RPMI7951 (cell line): ENCODE data around the gene COPG2. TPM values are rescaled to one million over a fixed set of nuclear protein-coding genes. Genes with fewer than 3 reads are reported as not detected.
"Not testable (repeated sequence)": the region's sequence is repeated elsewhere in the genome, so short reads cannot be mapped to it uniquely, and the experiment has no call there.

Source experiments
- DNase-seq: peaks from one replicate; pipeline ENCODE4 v3.0.0-alpha.2; 2012; ENCODE audit warnings: low read depth
- total RNA-seq: library from RNA; depleted of rRNA; stranded (reverse); fragments of >200 nt; shearing (Covaris generic); gene quantifications from 2 replicates; pipeline ENCODE4 v1.2.3, GENCODE V29; 2014; rRNA removed

COPG2 gene
- 38.9 and 39.3 TPM in 2 replicates for total RNA-seq

- peak; percentile 85 for DNase-seq
Measured at GRCh38 chr7:130668258-130669084, at the start of gene COPG2. TSS of gene COPG2 (minus strand) at chr7:130668748. CDS start at chr7:130668668, 80 bp downstream.

DNA sequence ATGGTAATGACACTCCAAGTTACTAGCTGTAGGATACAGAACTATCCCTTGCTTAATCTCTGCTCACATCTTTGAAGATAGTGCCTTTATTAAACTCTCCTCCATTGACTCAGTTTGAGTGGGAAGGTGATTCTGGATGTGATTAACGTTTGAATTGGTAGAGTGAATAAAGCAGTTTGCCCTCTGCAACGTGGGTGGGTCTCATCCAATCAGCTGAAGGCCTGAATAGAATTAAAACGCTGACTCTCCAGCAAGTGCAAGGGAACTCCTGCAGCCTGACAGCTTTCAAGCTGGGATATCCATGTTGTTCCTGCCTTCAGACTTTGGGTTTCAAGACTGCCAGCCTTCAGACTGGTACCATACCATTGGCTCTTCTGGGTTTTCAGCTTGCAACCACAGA, 43.9 kb upstream of the COPG2 start:
- no peak for DNase-seq

DNA sequence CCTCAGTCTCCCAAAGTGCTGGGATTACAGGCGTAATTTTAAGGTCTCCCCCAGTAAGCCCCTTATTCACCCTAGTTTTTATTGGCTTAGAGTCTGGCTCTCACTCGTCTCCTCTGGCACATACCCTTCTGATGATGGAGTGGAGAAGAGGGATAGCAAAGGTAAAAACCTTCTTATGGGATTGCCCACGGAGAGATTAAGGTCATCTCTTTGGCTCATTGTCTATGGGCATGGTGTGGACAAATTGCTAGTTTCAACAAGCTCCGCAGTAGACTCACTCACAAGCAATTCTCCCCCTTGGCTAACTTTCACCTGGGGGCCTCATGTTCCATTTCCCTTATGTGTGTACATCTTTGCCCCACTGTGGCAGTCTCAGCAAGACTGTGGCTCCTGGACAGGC, 40.2 kb upstream of the COPG2 start:
- no peak for DNase-seq

DNA sequence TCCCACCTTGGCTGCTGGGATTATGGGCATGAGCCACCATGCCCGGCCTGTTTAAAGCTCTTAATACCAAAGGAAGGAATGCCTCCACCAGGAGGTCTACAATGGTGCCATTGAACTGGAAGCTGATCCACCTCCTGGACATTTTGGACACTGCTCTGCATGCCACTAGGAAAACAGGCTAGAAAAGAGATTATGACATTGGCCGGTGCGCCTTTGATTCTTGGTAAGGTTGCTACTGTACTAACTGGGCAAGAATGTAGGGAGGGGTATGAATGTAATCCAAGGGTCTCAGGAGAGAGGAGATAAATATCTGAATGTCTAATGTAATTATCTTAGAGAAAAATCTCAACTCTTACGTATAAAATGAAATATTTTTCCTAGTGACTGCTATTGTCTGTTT, 39.5 kb upstream of the COPG2 start:
- no peak for DNase-seq

GRCh38 chr7:130703851-130704250, 35.3 kb upstream of the COPG2 start:
- no peak for DNase-seq

- no peak for DNase-seq
Measured at GRCh38 chr7:130701650-130702049, 33.1 kb upstream of the COPG2 start.

DNA sequence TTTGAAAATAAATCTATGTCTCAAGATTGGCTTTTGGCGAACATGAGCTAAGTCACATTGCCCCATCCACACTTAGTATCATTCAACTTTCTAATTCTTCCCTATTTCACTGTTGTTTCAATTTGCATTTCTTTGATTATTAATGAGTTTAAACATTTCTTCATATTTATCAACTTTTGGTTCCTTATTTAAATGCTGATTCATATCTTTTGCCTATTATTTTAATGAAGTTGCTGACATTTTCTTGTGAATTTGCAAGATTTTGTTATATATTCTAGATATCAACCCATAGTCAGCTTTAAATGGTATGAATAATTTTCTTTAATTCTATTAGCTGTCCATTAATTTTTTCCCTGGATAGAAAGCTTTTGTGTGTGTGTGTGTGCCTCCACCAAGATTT, 32.2 kb upstream of the COPG2 start:
- DNase-seq = no peak

GRCh38 chr7:130699686-130700085, 31.1 kb upstream of the COPG2 start:
- peak; percentile 13 for DNase-seq

DNA sequence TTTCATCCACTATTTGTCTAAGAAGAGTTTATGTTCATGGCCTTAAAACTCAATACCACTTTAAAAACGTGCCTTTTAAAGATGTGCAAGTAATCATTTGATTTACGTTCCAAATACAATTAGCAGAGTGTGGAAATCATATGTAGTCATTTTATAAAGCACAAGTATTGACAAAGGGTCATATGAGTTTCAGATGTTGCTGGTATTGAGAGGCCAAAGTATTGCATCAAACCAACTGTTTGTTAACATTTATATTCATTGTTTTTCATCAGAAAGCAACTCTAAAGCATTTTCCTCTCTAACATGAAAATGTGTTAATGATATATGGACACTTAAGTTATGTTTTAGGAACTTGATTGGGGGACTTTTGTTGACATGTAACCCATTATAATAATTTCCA, 29.3 kb upstream of the COPG2 start:
- DNase-seq = no peak

- DNase-seq = peak; percentile 57
Measured at GRCh38 chr7:130695840-130696239, 27.3 kb upstream of the COPG2 start.

GRCh38 chr7:130692396-130692795, 23.8 kb upstream of the COPG2 start:
- not testable (repeated sequence) for DNase-seq

- no peak for DNase-seq
Measured at GRCh38 chr7:130689683-130690082, 21.1 kb upstream of the COPG2 start.

- no peak for DNase-seq
Measured at GRCh38 chr7:130683026-130683425, 14.5 kb upstream of the COPG2 start.

- DNase-seq = no peak
Measured at GRCh38 chr7:130674456-130674855, 5.9 kb upstream of the COPG2 start.

DNA sequence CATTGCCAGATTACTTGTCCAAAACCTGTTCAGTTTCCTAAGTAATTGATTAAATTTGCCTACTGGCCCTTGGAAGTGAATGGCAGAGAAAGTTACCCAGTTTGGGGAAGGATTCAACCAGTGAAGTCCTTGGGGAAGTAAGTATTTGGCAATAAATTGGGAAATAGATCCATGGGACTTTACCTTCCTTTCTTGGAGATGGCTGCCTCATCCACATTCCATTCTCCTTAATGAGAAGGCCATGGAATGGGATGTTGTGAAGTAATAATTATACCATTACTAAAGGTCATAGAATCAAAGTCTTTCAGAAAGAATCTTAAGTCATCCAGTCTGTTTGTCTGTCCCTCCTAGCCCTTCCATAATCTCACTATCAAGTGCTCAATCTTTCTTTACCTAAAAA, 4.5 kb upstream of the COPG2 start:
- no peak for DNase-seq

- peak; percentile 8 for DNase-seq
Measured at GRCh38 chr7:130672146-130672545, 3.6 kb upstream of the COPG2 start.

DNA sequence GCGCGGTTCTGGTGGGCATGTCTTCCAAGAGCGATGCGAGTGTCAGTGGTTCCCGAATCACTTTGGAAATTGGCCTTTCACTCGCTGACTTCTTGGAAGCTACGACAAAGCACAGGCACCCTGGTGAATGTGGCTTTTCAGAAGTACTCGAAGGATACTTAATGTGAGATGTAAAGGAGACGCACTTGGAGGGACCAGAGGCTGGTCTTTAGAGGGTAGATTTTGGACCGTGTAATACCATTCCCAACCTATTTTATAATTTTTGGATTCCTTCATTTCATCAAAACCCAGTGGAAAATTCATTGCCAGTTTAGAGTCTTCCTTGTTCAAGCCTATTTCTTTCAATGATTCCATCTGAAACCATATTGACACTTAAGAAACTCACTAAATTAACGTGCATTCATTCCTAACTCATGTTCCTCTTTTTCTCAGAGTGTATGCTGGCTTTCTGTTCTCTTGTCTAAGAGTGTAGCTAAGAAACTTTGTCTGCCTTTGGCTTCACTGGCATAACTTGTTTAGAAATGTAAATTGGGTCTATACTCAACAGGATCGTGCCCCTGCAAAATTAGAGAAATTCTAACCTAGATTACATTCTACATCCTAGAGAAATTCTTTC, 645 bp upstream of the COPG2 start:
- no peak for DNase-seq

- peak; percentile 15 for DNase-seq
Measured at GRCh38 chr7:130667593-130668257, 823 bp downstream of the COPG2 start.

GRCh38 chr7:130662426-130662825, 6.1 kb downstream of the COPG2 start:
- no peak for DNase-seq

DNA sequence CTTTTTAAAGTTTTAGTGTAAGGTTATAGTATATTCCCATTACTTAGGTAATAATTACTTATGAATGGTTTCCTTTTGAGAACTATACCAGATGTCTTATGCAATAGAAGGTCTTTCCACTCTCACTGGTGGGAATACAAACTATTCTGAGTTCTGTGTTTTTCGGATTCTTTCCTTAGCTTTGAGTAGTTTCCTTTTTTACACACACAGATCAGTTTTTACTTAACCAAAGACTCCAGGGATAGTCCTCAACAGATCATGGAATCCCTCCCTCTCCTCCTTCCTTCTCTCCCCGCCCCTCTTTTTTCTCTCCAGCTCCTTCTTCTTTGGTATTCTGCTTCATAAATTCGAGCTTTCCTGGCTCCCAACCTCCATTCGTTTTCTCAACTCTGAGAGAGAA, 13.3 kb downstream of the COPG2 start:
- DNase-seq = no peak

DNA sequence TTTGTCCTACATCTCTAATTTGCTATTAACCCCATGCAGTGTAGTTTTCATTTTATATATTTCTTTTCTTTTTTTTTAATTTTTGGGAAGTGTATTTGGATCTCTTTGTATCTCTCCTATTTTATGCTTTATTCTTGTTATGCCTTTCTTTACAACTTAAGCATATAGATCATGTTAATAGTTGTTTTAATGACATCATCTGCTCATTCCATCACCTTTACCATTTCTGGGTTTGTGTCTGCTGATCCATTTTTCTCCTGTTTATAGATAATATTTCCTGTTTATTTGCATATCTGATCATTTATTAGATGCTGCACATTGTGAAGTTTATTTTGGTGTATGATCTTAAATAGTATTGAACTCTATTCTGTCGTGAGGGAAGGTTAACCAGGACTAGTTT, 13.7 kb downstream of the COPG2 start:
- no peak for DNase-seq

GRCh38 chr7:130650611-130651120, 17.9 kb downstream of the COPG2 start:
- peak; percentile 62 for DNase-seq
